Cerebellar cortex (tissue), 1 donor: Measurements from ENCODE around the gene ERV3-1.
"Not testable (repeated sequence)": the region's sequence is repeated elsewhere in the genome, so short reads cannot be mapped to it uniquely, and the experiment has no call there.

Source experiments
- DNase-seq: peaks from one replicate; pipeline ENCODE4 v3.0.0-alpha.2; 2015; ENCODE audit warnings: low spot score

The ERV3-1 gene

GRCh38 chr7:64999165-65000004 is 7.1 kb downstream of the ERV3-1 start:
- DNase-seq = no peak

GRCh38 chr7:64998865-64999164 is 7.7 kb downstream of the ERV3-1 start:
- no peak for DNase-seq

- no peak for DNase-seq
Measured at GRCh38 chr7:64997927-64998391, 8.5 kb downstream of the ERV3-1 start.

GRCh38 chr7:64997164-64997908 is 9.2 kb downstream of the ERV3-1 start:
- DNase-seq = no peak

GRCh38 chr7:64996305-64996704 is 10.2 kb downstream of the ERV3-1 start:
- DNase-seq = no peak

GRCh38 chr7:64993901-64994300 is 12.6 kb downstream of the ERV3-1 start:
- no peak for DNase-seq

GRCh38 chr7:64992971-64993370 is 13.5 kb downstream of the ERV3-1 start:
- DNase-seq = no peak

GRCh38 chr7:64990936-64991335 is 15.6 kb downstream of the ERV3-1 start, which contains the start of gene ZNF117:
TSS of gene ZNF117 (minus strand) at chr7:64991036.
- DNase-seq = no peak

- DNase-seq = no peak
Measured at GRCh38 chr7:64990216-64990615, 16.3 kb downstream of the ERV3-1 start.

- no peak for DNase-seq
Measured at GRCh38 chr7:64978497-64979203, 27.8 kb downstream of the ERV3-1 start.

GRCh38 chr7:64965594-64965993 is 40.9 kb downstream of the ERV3-1 start:
- no peak for DNase-seq

GRCh38 chr7:64959072-64959747 is 47.3 kb downstream of the ERV3-1 start:
- DNase-seq = no peak

GRCh38 chr7:64951250-64951848 is 55.1 kb downstream of the ERV3-1 start:
- DNase-seq = peak; percentile 66

- not testable (repeated sequence) for DNase-seq
Measured at GRCh38 chr7:64950673-64951072, 55.8 kb downstream of the ERV3-1 start.

- not testable (repeated sequence) for DNase-seq
Measured at GRCh38 chr7:64948774-64949173, 57.7 kb downstream of the ERV3-1 start.

- no peak for DNase-seq
Measured at GRCh38 chr7:64947252-64948000, 59.1 kb downstream of the ERV3-1 start.

GRCh38 chr7:64946772-64947171 is 59.7 kb downstream of the ERV3-1 start:
- no peak for DNase-seq

- peak; percentile 62 for DNase-seq
Measured at GRCh38 chr7:64945503-64946175, 60.8 kb downstream of the ERV3-1 start.

- DNase-seq = not testable (repeated sequence)
Measured at GRCh38 chr7:64944667-64945502, 61.6 kb downstream of the ERV3-1 start.
